ENCODE data around the gene ILDR2.

- TF ChIP-seq POLR2A (IDR thresholded peaks at IDR 0.05) (no peak), CTCF (IDR thresholded peaks at IDR 0.05) (no peak)
Measured at GRCh38 chr1:166953491-166953890, 21.8 kb downstream of the ILDR2 start.
